DMS79 (cell line): ENCODE results near the gene LGR4.
"Not testable (repeated sequence)": the region's sequence is repeated elsewhere in the genome, so short reads cannot be mapped to it uniquely, and the experiment has no call there.

Experiments
- DNase-seq: peaks from one replicate; lab custom pipeline; 2025; lab: John Stamatoyannopoulos, UW

LGR4 gene, protein sequence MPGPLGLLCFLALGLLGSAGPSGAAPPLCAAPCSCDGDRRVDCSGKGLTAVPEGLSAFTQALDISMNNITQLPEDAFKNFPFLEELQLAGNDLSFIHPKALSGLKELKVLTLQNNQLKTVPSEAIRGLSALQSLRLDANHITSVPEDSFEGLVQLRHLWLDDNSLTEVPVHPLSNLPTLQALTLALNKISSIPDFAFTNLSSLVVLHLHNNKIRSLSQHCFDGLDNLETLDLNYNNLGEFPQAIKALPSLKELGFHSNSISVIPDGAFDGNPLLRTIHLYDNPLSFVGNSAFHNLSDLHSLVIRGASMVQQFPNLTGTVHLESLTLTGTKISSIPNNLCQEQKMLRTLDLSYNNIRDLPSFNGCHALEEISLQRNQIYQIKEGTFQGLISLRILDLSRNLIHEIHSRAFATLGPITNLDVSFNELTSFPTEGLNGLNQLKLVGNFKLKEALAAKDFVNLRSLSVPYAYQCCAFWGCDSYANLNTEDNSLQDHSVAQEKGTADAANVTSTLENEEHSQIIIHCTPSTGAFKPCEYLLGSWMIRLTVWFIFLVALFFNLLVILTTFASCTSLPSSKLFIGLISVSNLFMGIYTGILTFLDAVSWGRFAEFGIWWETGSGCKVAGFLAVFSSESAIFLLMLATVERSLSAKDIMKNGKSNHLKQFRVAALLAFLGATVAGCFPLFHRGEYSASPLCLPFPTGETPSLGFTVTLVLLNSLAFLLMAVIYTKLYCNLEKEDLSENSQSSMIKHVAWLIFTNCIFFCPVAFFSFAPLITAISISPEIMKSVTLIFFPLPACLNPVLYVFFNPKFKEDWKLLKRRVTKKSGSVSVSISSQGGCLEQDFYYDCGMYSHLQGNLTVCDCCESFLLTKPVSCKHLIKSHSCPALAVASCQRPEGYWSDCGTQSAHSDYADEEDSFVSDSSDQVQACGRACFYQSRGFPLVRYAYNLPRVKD

DNA sequence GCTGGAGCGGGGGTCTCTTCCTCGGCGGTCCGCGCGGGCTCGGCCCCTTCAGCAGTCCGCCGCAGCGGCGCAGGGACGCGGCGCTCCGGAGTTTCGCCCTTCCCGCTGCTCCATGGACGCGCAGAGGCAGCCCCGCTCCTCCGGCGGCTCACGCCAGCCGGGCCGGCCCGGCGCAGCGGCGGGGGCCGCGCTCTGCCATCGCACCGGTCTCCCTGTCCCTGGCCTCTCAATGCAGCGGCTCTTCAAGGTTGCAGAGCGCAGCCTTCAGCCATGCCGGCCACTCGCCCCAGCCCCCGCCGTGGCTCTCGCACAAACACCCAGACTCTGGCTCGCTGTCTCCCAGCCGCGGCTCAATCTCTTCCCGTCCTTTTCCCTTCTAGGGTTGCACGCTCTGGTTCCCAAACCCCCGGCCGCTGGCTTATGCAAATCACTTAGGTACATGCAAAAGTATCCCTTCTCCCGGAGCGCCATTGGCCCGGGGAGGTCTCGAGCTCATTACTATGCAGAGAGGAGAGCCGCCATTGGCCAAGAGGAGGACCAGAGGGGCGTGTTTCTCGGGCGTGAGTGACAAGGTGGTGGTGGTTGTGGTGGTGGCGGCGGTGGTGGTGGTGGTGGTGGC, at the start of gene LGR4:
TSS of gene LGR4 (minus strand) at position 393 of the 619 bp plus-strand sequence. CDS start 488 bp downstream, outside the sequence.
- peak; percentile 93 for DNase-seq

DNA sequence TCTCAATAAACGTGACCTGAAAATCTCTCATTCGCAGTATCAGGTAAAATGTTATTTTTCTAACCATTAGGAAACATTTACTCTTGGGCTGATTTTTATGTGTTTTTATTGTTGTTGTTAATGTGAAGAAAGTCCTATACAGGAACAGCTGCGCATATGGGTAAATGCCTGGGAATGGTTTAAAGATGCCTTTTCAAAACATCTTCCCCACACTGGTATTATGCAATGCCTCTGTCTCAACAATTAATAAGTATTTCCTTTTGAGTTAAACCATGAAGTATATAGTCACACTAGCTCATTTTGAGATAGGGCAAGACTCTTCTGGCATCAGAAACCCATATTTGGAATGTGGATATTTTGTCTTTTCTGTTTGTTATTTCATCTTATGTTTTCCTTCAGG, 47.6 kb upstream of the LGR4 start:
- no peak for DNase-seq

DNA sequence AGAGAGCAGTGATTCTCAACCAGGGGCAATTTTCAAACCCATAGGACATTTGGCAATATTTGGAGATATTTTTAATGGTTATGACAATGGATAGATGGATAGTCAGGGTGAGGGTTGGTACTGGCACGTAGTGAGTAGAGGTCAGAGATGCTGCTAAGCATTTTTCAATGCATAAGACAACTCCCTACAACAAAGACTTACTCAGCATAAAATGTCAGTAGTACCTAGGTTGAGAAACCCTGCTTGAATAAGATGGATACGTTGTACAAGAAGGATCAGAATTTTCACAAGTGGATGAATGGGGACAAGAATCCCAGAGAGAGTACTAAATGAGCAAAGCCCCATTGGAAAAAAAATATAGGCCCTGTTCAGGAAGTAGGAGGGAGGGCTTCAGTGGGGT, 45.9 kb upstream of the LGR4 start:
- DNase-seq = no peak

DNA sequence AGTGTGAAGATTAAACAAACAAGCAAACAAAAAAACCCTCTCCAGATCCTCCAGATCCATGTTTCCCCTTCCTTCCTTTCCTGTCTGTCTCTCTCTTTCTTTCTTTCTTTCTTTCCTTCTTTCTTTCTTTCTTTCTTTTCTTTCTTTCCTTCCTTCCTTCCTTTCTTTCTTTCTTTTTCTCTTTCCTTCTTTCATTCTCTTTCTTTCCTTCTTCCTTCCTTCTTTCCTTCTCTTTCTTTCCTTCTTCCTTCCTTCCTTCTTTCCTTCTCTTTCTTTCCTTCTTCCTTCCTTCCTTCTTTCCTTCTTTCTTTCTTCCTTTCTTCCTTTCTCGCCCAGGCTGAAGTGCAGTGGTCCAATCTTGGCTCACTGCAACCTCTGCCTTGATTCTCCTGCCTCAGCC, 44.9 kb upstream of the LGR4 start:
- DNase-seq = not testable (repeated sequence)

DNA sequence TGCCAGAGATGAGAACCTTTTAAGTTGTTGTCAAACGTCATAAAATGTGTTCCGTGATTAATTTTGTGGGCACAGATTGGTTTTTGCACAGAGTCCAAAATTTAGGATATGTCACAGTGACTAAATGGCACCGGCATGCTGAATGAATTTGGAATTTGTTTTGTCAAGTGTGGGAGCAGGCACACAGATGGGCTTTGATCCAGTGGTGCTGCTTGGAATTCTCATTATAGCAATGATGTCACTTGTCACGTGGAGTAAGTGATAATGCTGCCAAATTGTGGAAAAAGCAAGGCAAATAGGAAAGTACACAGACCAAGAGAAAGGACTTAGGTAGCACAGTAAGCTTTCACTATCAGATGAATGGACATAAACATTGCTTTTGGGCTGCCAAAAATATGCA, 42.0 kb upstream of the LGR4 start:
- DNase-seq = no peak

DNA sequence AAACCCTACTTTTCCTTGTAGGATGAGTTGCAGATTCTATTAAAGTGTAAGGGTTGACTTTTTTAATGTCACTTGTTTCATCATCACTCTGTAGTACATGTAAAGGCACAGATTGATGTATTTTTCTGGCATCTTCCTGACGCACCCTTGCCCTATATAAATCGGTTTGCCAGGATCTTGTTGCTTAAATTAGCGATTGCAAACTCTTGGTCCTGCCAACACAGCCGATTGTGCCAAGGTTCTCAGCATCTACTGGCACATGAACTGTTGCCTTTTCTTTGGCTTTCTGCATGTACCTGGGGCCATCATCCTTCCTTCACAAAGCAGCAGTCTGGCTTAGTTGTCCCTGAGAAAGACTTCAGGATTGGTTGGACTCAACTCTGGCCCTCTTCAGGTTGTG, 41.5 kb upstream of the LGR4 start:
- no peak for DNase-seq

DNA sequence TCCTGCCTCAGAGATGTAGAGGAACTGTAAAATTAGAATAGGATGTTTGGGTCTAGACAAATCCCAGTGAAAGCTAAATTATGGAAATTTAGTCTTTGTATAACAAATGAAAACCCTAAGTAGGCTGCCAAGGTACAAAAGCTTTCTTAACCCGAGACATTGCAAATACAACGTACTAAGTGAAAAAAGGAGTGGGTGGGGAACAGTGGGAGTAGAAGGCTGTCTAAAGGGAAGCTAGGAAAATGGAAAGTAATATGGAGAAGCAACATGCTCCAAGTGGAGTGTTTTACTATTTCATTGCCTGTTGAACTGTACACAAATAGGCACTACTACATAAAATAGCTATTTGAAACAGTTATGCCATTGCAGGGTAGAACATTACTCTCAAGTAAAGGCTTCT, 40.8 kb upstream of the LGR4 start:
- no peak for DNase-seq

DNA sequence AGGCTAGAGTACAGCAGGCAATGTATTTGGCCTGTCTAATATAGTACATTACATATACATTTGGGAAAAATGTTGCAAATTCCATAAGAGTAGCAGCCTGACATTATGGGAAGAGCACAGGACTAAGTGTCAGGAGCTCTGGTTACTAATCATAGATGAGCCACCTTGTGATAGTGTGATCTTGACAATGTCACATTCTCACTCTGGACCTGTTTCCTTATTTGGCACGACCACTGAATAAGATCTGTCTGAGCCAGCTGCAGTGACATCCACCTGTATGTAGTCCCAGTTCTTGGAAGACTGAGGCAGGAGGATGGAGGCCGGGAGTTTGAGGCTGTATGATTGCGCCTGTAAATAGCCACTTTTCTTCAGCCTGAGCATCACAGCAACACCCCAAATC, 39.6 kb upstream of the LGR4 start:
- no peak for DNase-seq

DNA sequence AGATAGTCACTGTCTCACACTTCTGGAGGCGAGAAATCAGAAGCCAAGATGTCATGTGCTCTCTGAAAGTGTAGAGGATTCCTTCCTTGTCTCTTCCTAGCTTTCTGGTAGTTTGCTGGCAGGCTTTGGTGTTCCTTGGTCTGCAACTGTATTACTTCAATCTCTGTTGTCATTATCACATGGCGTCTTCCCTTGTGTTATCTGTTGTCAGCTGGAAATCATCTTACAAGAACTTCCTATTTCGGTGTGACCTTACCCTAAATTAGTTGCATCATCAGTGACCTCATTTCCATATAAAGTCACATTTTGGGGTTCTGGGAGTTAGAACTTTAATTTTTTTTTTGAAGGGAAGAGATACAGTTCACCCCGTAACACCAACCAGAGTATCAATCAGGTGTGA, 37.3 kb upstream of the LGR4 start:
- no peak for DNase-seq

DNA sequence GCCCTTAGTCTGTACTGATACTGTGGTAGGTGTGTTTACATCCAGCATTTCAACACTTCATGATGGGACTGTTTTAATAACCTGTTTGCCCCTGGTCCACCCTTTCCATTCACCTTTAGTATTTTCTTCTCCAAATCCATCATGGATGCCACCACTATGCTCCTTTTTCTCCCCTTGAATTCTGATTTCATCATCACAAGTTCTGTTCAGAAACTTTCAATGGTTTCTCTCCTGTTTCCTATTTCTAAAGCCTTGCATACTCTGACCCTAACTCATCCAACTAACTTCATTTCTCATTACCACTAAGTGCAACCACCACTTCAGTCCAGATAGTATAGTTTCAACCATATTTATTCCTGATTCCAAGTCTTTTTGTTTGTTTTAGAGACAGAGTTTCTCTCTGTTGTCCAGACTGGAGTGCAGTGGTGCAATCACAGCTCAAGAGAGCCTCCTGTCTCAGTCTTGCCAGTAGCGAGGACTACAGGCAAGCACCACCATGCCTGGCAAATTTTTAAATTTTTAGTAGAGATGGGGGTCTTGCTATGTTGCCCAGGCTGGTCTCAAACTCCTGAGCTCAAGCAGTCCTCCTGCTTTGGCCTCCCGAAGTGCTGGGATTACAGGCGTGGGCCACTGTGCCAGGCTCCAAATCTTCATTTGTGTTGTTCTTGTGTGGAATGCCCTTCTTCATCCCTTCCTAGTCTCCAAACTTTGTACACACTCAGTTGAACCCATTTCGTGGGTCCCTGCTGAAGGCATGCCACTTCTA, 35.1 kb upstream of the LGR4 start:
- DNase-seq = no peak

DNA sequence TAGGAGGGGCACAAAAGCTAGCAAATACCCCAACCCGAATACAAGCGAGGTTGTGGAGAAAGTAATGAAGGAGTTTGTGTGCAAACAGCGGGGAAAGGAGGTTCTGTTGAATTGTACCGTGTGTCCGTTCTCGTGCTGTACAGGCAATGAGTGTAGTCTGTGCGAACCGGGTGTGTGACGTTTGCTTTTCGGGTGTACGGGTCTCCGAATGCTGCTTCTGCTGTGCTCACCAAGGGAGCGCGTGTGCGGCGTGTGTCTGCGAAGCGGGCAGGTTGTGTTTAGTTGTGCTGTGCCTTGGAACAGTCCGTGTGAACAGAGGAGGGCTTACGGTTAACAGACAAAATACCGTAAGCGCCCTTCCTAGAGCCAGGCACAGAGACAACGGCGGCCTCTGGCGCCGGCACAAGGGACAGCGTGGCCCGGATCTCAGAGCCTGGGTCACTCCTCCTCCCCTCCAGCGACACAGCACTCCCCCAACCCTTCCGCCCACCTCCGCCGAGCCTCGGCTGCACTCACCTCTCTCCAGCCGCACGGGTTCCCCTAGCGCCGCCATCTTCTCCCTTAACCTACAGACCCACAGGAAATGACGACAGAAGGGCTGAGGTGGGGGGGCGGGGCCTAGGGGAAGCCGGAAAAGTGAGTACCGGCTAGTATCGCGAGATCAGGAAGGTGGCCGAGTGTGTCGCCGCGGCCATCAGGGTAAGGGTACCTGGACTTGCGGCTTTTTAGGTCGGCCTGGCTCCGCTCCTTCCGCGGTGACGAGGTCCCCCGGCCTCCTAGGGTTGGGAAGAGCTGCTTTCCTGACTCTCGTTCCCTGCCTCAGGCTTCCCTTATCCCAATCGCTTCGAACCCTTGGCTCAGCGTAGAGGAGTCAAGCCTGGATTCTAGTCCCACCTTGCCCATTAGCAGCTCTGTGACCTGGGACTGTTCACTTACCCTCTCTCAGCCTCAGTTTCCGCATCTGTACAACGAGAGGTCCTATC, 33.9 kb upstream of the LGR4 start, which contains the start of gene LIN7C:
TSS of gene LIN7C (minus strand) at position 570 of the 983 bp plus-strand sequence. CDS start at position 553, 17 bp downstream.
- DNase-seq = peak; percentile 95

DNA sequence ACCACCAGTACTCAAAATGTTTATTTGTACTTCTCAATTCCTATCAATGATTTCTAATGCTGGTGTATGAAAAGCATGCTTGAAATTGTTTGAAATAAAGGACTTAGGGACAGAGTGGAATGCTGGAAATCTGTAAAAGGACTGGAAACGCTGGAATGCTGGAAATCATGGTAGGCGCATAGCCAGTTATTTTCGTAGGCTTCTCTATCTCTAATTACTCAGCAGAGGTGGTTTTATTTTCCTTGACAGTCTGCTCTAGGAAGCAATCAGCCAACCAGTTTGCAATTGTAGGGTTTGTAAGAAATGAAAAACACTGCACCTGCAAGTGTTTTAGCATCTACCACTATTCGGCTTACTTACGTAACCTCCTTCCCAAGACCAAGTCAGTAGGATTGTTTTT, 33.2 kb upstream of the LGR4 start:
- DNase-seq = no peak

DNA sequence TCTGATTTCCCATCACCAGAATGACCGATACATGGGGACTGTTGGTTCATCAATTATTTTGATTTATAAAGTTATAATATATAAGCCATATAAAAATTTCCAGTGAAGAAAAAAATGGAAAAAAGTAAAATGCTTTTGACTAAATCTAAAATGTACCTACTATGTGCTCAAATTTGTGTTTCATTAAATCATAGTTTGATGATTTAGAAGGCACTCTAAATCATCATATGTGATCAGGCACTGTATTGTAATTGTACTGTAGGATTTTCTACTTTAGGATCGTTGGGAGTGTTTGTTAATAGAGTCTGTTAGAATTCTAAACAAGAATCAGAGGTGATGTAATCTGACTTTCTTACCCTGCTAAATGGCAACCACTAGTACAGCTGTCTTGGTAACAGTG, 31.6 kb upstream of the LGR4 start:
- DNase-seq = no peak

DNA sequence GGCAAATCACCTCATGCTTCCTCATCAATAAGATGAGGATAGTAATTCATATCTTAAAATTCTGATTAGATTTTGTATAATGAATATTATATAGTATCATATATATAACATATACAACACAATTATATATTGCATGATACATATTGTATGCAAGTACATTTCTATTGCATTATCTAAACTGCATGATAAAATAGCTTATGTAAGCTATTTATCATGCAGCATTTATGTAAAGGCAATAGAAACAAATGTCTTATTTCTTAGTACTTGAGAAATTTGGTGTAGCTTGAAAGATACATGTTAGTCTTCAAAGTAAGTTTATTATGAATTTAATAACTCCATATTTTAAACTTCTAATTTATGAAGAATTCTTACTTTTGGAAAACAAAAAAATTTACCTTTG, 28.5 kb upstream of the LGR4 start:
- DNase-seq = no peak

DNA sequence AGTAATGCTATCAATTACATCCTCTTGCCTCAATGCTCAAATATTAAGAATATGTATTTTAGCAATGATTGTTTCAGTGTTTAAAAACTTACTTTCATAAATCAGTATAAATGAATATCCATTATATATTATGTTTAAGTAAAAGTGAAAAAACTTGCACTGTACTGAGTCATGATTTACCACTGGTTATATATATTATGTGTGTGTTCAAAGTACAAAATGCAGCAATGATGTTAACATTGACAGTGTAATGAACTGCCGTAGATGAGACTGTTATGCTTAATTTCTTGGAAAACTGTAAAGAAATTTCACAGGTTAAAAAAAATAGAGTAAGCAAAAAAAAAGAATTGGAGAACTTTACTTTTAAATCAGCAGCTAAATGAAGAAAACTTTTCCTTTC, 25.3 kb upstream of the LGR4 start:
- DNase-seq = no peak

DNA sequence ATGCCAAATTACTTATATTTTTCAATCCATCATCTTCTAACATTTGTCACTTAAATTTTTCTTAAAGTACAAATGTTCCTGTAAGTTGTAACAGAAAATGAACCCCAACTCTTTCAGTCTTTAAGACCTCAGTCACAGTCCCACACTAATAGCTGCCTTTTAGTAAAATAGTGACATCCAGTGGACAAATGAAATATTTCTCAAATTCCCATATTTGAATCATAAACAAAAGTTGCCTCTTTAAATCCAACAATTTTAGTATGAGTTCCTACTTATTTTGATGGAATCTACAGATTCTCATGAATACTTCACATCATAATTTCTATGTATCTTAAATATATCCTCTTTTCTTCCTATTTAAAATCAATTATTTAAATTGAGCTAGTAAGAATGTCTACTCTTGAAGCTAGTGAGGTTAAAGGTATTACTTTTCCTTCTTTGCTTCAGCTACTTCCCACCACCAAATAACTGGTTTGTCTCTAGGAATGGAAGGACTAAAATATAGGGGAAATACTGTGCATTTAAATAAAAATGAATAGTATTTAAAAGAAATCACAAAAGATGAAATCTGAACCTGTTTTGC, 24.8 kb upstream of the LGR4 start:
- no peak for DNase-seq

DNA sequence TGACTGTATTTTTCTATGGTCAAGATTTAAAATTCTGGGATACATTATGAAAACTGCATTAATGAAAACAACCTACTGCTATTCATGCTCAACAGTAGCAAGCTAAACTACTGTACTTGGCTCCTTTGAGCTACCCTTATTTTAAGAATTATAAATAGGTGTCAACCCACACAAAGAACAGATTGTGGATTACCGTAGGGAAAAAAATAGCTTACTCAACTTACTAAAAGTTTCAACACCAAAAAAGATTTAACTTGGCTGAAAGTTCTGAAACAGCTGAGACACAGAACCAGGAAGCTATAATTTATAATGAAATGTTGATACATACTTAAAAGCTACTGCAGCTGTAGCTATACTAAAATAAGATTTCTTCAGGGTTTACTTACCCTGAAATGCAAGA, 23.9 kb upstream of the LGR4 start:
- DNase-seq = no peak

DNA sequence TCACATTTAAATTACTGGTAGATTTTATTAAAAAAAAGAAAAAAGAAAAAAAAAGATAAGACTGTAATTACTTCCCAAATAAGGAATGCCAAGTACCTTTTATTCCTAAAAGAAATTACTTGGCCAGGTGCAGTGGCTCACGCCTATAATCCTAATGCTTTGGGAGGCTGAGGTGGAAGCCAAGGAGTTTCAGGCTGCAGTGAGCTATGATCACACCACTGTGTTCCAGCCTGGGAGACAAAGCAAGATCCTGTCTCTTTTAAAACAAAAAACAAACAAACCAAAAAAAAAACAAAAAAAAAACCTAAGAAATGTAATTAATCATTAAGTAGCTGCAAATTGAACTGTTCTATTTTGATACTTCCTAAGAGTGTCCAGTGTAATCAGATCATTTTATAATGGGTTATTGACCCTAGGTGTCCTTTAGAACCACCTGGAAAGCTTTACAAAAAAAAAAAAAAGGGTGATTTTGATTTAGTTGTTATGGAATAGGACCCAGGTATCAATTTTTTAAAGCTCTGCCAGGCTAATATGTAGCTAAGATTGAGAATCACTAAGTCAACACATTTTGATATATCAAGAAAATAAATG, 23.2 kb upstream of the LGR4 start:
- DNase-seq = no peak

DNA sequence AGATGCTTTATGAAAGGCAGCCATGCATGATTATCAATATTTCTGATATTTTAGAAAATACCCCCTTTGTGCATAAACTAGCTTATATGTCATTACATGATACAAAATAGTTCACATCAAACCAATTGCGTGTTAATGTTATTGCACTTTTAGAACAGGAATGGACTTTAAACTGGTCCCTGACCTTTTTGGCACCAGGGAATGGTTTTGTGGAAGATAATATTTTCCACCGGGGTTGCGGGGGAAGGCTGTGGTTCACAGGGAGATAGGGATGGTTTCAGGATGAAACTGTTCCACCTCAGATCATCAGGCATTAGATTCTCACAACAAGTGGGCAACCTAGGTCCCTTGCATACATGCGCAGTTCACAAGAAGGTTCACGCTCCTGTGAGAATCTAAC, 16.5 kb upstream of the LGR4 start:
- DNase-seq = no peak

DNA sequence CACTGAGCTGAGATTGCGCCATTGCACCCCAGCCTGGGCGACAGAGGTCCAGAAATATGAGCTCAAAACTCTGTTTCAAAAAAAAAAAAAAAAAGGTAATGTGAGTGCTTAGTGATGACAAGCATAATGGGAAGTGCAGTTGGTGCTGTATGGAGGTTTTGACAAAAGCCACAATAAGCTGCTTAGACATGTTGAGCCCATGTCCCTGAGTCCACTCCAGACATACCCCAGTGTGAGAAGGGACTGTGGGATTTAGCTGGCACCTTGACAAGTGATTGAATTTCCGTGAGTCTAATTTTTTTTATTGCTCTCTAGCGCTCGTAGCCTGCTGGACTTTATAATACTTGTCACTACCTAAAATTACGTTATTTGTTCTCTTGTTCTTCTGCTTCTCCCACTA, 15.1 kb upstream of the LGR4 start:
- DNase-seq = no peak
